Loucy (cell line): ENCODE data around the gene TRIB2.

ENCODE experiments used
- H2AFZ ChIP-seq: fragments of 200-600 bp; sonication (generic); 2 replicates; pipeline ENCODE4 v1.6.0; 2016; ENCODE audit warnings: antibody characterized with exemption, mild to moderate bottlenecking, low read length, moderate library complexity
- H3F3A ChIP-seq: fragments of 200-600 bp; 2 replicates; pipeline ENCODE4 v1.6.0; 2016; ENCODE audit warnings: antibody characterized with exemption, low read depth, mild to moderate bottlenecking
- H3K27me3 ChIP-seq: fragments of 200-600 bp; sonication (generic); 2 replicates; pipeline ENCODE4 v1.6.1; 2014; ENCODE audit warnings: low read length, mild to moderate bottlenecking; ENCODE audit not compliant: insufficient read depth, poor library complexity, severe bottlenecking
- H3K36me3 ChIP-seq: fragments of 200-600 bp; sonication (generic); 2 replicates; pipeline ENCODE4 v1.6.1; 2016; ENCODE audit warnings: low read length; ENCODE audit not compliant: insufficient read depth
- H3K4me1 ChIP-seq: fragments of 200-600 bp; sonication (generic); 2 replicates; pipeline ENCODE4 v1.5.1; 2014; ENCODE audit warnings: low read length, mild to moderate bottlenecking; ENCODE audit not compliant: insufficient read depth, poor library complexity, severe bottlenecking
- H3K4me2 ChIP-seq: fragments of 200-600 bp; sonication (generic); 2 replicates; pipeline ENCODE4 v1.6.0; 2014; ENCODE audit warnings: antibody characterized with exemption, low read length, low read depth, mild to moderate bottlenecking; ENCODE audit not compliant: poor library complexity, severe bottlenecking
- H3K4me3 ChIP-seq: fragments of 200-600 bp; sonication (generic); 2 replicates; pipeline ENCODE4 v1.5.1; 2014; ENCODE audit warnings: low read length, mild to moderate bottlenecking, mixed read lengths; ENCODE audit not compliant: poor library complexity, severe bottlenecking
- H3K79me2 ChIP-seq: fragments of 200-600 bp; sonication (generic); 2 replicates; pipeline ENCODE4 v1.6.1; 2014; ENCODE audit warnings: low read length; ENCODE audit not compliant: insufficient read depth
- H3K9ac ChIP-seq: fragments of 200-600 bp; sonication (generic); 2 replicates; pipeline ENCODE4 v1.6.0; 2014; ENCODE audit warnings: mild to moderate bottlenecking, low read depth, low read length, moderate library complexity; ENCODE audit not compliant: poor library complexity, severe bottlenecking
- H3K9me2 ChIP-seq: fragments of 200-600 bp; sonication (generic); replicated peaks from 2 replicates; pipeline ENCODE4 v1.6.1; 2016; ENCODE audit warnings: low read depth, low read length, mixed read lengths
- H3K9me3 ChIP-seq: fragments of 200-600 bp; sonication (generic); 2 replicates; pipeline ENCODE4 v1.6.1; 2014; ENCODE audit warnings: mild to moderate bottlenecking, antibody characterized with exemption, low read length, low read depth; ENCODE audit not compliant: insufficient read depth
- H4K20me1 ChIP-seq: fragments of 200-600 bp; sonication (generic); 2 replicates; pipeline ENCODE4 v1.6.0; 2014; ENCODE audit warnings: antibody characterized with exemption, low read length, mild to moderate bottlenecking; ENCODE audit not compliant: insufficient read depth, poor library complexity, severe bottlenecking
- EZH2phosphoT487 ChIP-seq: fragments of 200-600 bp; IDR thresholded peaks from 2 replicates; pipeline ENCODE4 v1.6.1; 2018; ENCODE audit warnings: antibody characterized with exemption, mild to moderate bottlenecking, moderate library complexity, borderline replicate concordance
- TF ChIP-seq, protein P1 (sequence below): fragments of 200-600 bp; sonication (generic); conservative IDR thresholded peaks from 2 replicates; pipeline ENCODE4 v1.5.1; 2014; ENCODE audit warnings: mild to moderate bottlenecking, antibody characterized with exemption, low read length

Gene TRIB2

GRCh38 chr2:12781329-12781728 is 64.6 kb downstream of the TRIB2 start:
- Histone ChIP-seq H3K79me2 (no peaks in the 10 kb centered on the region), H3K9ac (no peak overlapping the region), H2AFZ (no peak overlapping the region), H3K36me3 (no peaks in the 10 kb centered on the region), H3K4me2 (no peak overlapping the region), H3F3A (no peaks in the 10 kb centered on the region), H4K20me1 (no peaks in the 10 kb centered on the region), H3K9me2 (no peaks in the 10 kb centered on the region), H3K27me3 (no peaks in the 10 kb centered on the region), H3K9me3 (no peaks in the 10 kb centered on the region), H3K4me3 (no peak overlapping the region), H3K4me1 (peaks cover 13% of the 10 kb centered on the region)
- no peak for TF ChIP-seq EZH2phosphoT487
- TF ChIP-seq, protein P1, sequence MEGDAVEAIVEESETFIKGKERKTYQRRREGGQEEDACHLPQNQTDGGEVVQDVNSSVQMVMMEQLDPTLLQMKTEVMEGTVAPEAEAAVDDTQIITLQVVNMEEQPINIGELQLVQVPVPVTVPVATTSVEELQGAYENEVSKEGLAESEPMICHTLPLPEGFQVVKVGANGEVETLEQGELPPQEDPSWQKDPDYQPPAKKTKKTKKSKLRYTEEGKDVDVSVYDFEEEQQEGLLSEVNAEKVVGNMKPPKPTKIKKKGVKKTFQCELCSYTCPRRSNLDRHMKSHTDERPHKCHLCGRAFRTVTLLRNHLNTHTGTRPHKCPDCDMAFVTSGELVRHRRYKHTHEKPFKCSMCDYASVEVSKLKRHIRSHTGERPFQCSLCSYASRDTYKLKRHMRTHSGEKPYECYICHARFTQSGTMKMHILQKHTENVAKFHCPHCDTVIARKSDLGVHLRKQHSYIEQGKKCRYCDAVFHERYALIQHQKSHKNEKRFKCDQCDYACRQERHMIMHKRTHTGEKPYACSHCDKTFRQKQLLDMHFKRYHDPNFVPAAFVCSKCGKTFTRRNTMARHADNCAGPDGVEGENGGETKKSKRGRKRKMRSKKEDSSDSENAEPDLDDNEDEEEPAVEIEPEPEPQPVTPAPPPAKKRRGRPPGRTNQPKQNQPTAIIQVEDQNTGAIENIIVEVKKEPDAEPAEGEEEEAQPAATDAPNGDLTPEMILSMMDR = no peak

- H3F3A ChIP-seq = no peaks in the 10 kb centered on the region
- no peaks in the 10 kb centered on the region for H3K79me2 ChIP-seq
- no peak overlapping the region for H3K9ac ChIP-seq
- no peaks in the 10 kb centered on the region for H4K20me1 ChIP-seq
- no peaks in the 10 kb centered on the region for H3K9me3 ChIP-seq
- H3K4me2 ChIP-seq = no peak overlapping the region
- H3K9me2 ChIP-seq = no peaks in the 10 kb centered on the region
- H2AFZ ChIP-seq = no peak overlapping the region
- TF ChIP-seq, protein P1 = no peak
- H3K4me1 ChIP-seq = no peaks in the 10 kb centered on the region
- H3K4me3 ChIP-seq = no peak overlapping the region
- H3K36me3 ChIP-seq = no peaks in the 10 kb centered on the region
- H3K27me3 ChIP-seq = no peaks in the 10 kb centered on the region
These were observed 71.4 kb downstream of the TRIB2 start for GRCh38 chr2:12787891-12788801.

- Histone ChIP-seq H3K9me2 (no peaks in the 10 kb centered on the region), H3F3A (no peaks in the 10 kb centered on the region), H3K9ac (no peak overlapping the region)
These were observed 75.2 kb downstream of the TRIB2 start for GRCh38 chr2:12791906-12792305.

More at GRCh38 chr2:12791906-12792305, 75.2 kb downstream of the TRIB2 start:
- no peaks in the 10 kb centered on the region for H3K79me2 ChIP-seq
- H3K4me1 ChIP-seq = no peaks in the 10 kb centered on the region
- H4K20me1 ChIP-seq = no peaks in the 10 kb centered on the region
- no peak overlapping the region for H3K4me3 ChIP-seq
- no peak overlapping the region for H3K4me2 ChIP-seq
- H2AFZ ChIP-seq = no peak overlapping the region
- H3K9me3 ChIP-seq = no peaks in the 10 kb centered on the region
- no peaks in the 10 kb centered on the region for H3K36me3 ChIP-seq
- no peaks in the 10 kb centered on the region for H3K27me3 ChIP-seq
- TF ChIP-seq, protein P1 = no peak
- TF ChIP-seq EZH2phosphoT487 = no peak
